H1 (cell line): ENCODE measurements around the gene DCXR. TPM values are rescaled to one million over a fixed set of nuclear protein-coding genes. Genes with fewer than 3 reads are reported as not detected.
A peak's percentile ranks its signal among the peaks of the same experiment; 100 is the strongest.

Experiments
- CTCF ChIA-PET: fragments of 300-600 bp; sonication (Branson Sonifier 250); formaldehyde crosslinking; loops from one replicate; lab custom pipeline; 2021; ENCODE audit not compliant: partially characterized antibody; lab: Charles Lee
- POLR2A ChIA-PET: fragments of 300-600 bp; sonication (Branson Sonifier 250); formaldehyde crosslinking; loops from one replicate; lab custom pipeline; 2021; ENCODE audit warnings: inconsistent platforms; ENCODE audit not compliant: partially characterized antibody; lab: Charles Lee
- DNase-seq, 2 experiments: peaks; one replicate each; pipeline versions ENCODE4 v3.0.0 to v3.0.0-alpha.2; 2010 to 2022; ENCODE audit warnings: low spot score in 2 of 2, low read depth in 1 of 2, mixed read lengths in 1 of 2
- FAIRE-seq: peaks from 2 replicates; lab custom pipeline; 2011; peaks lifted over from hg19 to GRCh38; lab: Jason Lieb, UNC
- H2AFZ ChIP-seq: 2 replicates; pipeline ENCODE4 v1.8.1; 2012; ENCODE audit warnings: low read length, inconsistent platforms
- H2AK5ac ChIP-seq: 2 replicates; pipeline ENCODE4 v1.6.1; 2013; ENCODE audit warnings: low read depth, low read length
- H2BK120ac ChIP-seq: replicated peaks from 2 replicates; pipeline ENCODE3; 2013; ENCODE audit warnings: low read depth, low read length, inconsistent platforms
- H2BK12ac ChIP-seq: 2 replicates; pipeline ENCODE4 v1.6.1; 2013; ENCODE audit warnings: low read depth, low read length
- H2BK15ac ChIP-seq: 2 replicates; pipeline ENCODE4 v1.6.1; 2013; ENCODE audit warnings: low read length
- H2BK20ac ChIP-seq: 2 replicates; pipeline ENCODE4 v1.6.1; 2013; ENCODE audit warnings: low read length
- H2BK5ac ChIP-seq: 2 replicates; pipeline ENCODE4 v1.6.1; 2013; ENCODE audit warnings: low read depth, low read length
- H3K14ac ChIP-seq: 2 replicates; pipeline ENCODE4 v1.6.1; 2013; ENCODE audit warnings: inconsistent platforms; ENCODE audit not compliant: insufficient read length
- H3K18ac ChIP-seq: 2 replicates; pipeline ENCODE4 v1.6.1; 2013; ENCODE audit warnings: low read length; ENCODE audit errors: extremely low read depth
- H3K23ac ChIP-seq: 2 replicates; pipeline ENCODE4 v1.6.1; 2013; ENCODE audit warnings: inconsistent platforms; ENCODE audit not compliant: insufficient read length
- H3K23me2 ChIP-seq: 2 replicates; pipeline ENCODE4 v1.6.1; 2013; ENCODE audit warnings: low read depth, low read length
- H3K27ac ChIP-seq: 2 replicates; pipeline ENCODE4 v1.6.1; 2011; ENCODE audit warnings: low read depth, low read length, inconsistent platforms
- H3K27me3 ChIP-seq, 4 experiments: replicated peaks in 1 of 4; 1 replicate in 1 of 4; 2 replicates in 3 of 4; pipeline versions ENCODE4 v1.6.1 to v1.8.1; 2011 to 2013; ENCODE audit warnings: low read length in 3 of 4, mild to moderate bottlenecking in 3 of 4, inconsistent platforms in 2 of 4, mixed read lengths in 2 of 4, moderate library complexity in 1 of 4; ENCODE audit not compliant: control insufficient read depth in 3 of 4, insufficient read depth in 3 of 4; ENCODE audit errors: extremely low read depth in 1 of 4
- H3K36me3 ChIP-seq, 4 experiments: 2 replicates each; pipeline versions ENCODE4 v1.6.1 to v1.8.1; 2011 to 2013; ENCODE audit warnings: mild to moderate bottlenecking in 4 of 4, low read length in 3 of 4, moderate library complexity in 2 of 4, control low read depth in 1 of 4, inconsistent platforms in 1 of 4; ENCODE audit not compliant: insufficient read depth in 4 of 4, control insufficient read depth in 2 of 4
- H3K4ac ChIP-seq: replicated peaks from 2 replicates; pipeline ENCODE3; 2013; ENCODE audit warnings: low read length, low read depth, mixed read lengths, inconsistent platforms; ENCODE audit not compliant: insufficient read length
- H3K4me1 ChIP-seq, 4 experiments: replicated peaks in 1 of 4; 1 replicate in 1 of 4; 2 replicates in 3 of 4; pipeline versions ENCODE4 v1.6.1 to v1.8.1; 2011 to 2013; ENCODE audit warnings: low read length in 3 of 4, inconsistent platforms in 2 of 4, mixed read lengths in 1 of 4; ENCODE audit not compliant: insufficient read depth in 4 of 4, control insufficient read depth in 3 of 4
- H3K4me2 ChIP-seq, 2 experiments: 2 replicates each; pipeline versions ENCODE4 v1.6.1 to v1.8.1; 2011 to 2013; ENCODE audit warnings: low read depth in 2 of 2, low read length in 2 of 2, control low read depth in 1 of 2, inconsistent platforms in 1 of 2, mild to moderate bottlenecking in 1 of 2; ENCODE audit not compliant: insufficient read depth in 1 of 2
- H3K4me3 ChIP-seq, 4 experiments: fragments of 200-600, 300-600 bp in 1 of 4; sonication (generic), shearing (Covaris generic), sonication (Bioruptor Twin) in 1 of 4; 2 replicates each; pipeline versions ENCODE4 v1.5.1 to v1.8.1; 2011 to 2016; ENCODE audit warnings: low read length in 4 of 4, low read depth in 3 of 4, control low read depth in 2 of 4, inconsistent platforms in 2 of 4, mild to moderate bottlenecking in 2 of 4, mixed read lengths in 1 of 4, moderate library complexity in 1 of 4; ENCODE audit not compliant: insufficient read depth in 2 of 4; ENCODE audit errors: extremely low read depth in 1 of 4
- H3K56ac ChIP-seq: replicated peaks from 2 replicates; pipeline ENCODE3; 2013; ENCODE audit warnings: low read depth, mild to moderate bottlenecking, mixed read lengths, low read length, inconsistent platforms; ENCODE audit not compliant: insufficient read length
- H3K79me1 ChIP-seq: 2 replicates; pipeline ENCODE4 v1.6.1; 2013; ENCODE audit warnings: low read depth, low read length, control low read depth
- H3K79me2 ChIP-seq, 2 experiments: 2 replicates each; pipeline versions ENCODE4 v1.6.1 to v1.8.1; 2012 to 2013; ENCODE audit warnings: low read length in 2 of 2, mild to moderate bottlenecking in 2 of 2, inconsistent platforms in 1 of 2; ENCODE audit not compliant: insufficient read depth in 2 of 2, control insufficient read depth in 1 of 2
- H3K9ac ChIP-seq, 4 experiments: replicated peaks in 1 of 4; 1 replicate in 1 of 4; 2 replicates in 3 of 4; pipeline versions ENCODE4 v1.6.1 to v1.8.1; 2011 to 2013; ENCODE audit warnings: low read depth in 3 of 4, low read length in 3 of 4, control low read depth in 2 of 4, mild to moderate bottlenecking in 2 of 4, moderate library complexity in 2 of 4, inconsistent platforms in 1 of 4; ENCODE audit errors: extremely low read depth in 1 of 4
- H3K9me3 ChIP-seq, 2 experiments: 2 replicates each; pipeline versions ENCODE4 v1.6.1 to v1.8.1; 2012 to 2013; ENCODE audit warnings: mild to moderate bottlenecking in 2 of 2, moderate library complexity in 2 of 2, control low read depth in 1 of 2, inconsistent platforms in 1 of 2, low read depth in 1 of 2, low read length in 1 of 2, mixed read lengths in 1 of 2; ENCODE audit not compliant: insufficient read depth in 2 of 2
- H4K20me1 ChIP-seq, 2 experiments: replicated peaks in 1 of 2; 2 replicates each; pipeline versions ENCODE3 to v1.8.1; 2011 to 2013; ENCODE audit warnings: inconsistent platforms in 2 of 2, low read length in 2 of 2, mild to moderate bottlenecking in 1 of 2; ENCODE audit not compliant: insufficient read depth in 2 of 2, control insufficient read depth in 1 of 2
- H4K5ac ChIP-seq: 2 replicates; pipeline ENCODE4 v1.6.1; 2013; ENCODE audit warnings: low read length, low read depth, mixed read lengths, inconsistent platforms; ENCODE audit not compliant: insufficient read length
- H4K8ac ChIP-seq: 2 replicates; pipeline ENCODE4 v1.8.0; 2013; ENCODE audit warnings: mild to moderate bottlenecking, moderate library complexity, low read length, inconsistent platforms; ENCODE audit not compliant: insufficient read depth; ENCODE audit errors: extremely low read depth
- H4K91ac ChIP-seq: replicated peaks from 2 replicates; pipeline ENCODE3; 2013; ENCODE audit warnings: low read length, mixed read lengths, inconsistent platforms; ENCODE audit not compliant: insufficient read length
- BACH1 ChIP-seq: IDR thresholded peaks from 2 replicates; pipeline ENCODE4 v1.6.1; 2012; ENCODE audit warnings: low read length, improper control_type of control experiment
- CHD2 ChIP-seq: IDR thresholded peaks from 2 replicates; pipeline ENCODE4 v1.6.1; 2012; ENCODE audit warnings: low read length, improper control_type of control experiment
- CREB1 ChIP-seq: IDR thresholded peaks from 2 replicates; pipeline ENCODE4 v1.6.1; 2012; ENCODE audit warnings: inconsistent platforms
- HDAC2 ChIP-seq, 2 experiments: fragments of 300-600 bp in 1 of 2; sonication (generic) in 1 of 2; IDR thresholded peaks; 2 replicates each; pipeline ENCODE4 v1.6.1; 2011 to 2012; ENCODE audit warnings: low read depth in 2 of 2, low read length in 2 of 2, mild to moderate bottlenecking in 2 of 2, moderate library complexity in 2 of 2, borderline replicate concordance in 1 of 2, inconsistent platforms in 1 of 2
- JUN ChIP-seq: IDR thresholded peaks from 2 replicates; pipeline ENCODE4 v1.6.1; 2011; ENCODE audit warnings: low read depth, mild to moderate bottlenecking, improper control_type of control experiment, low read length
- KDM1A ChIP-seq: fragments of 200-600, 300-600 bp; sonication (generic); IDR thresholded peaks from 2 replicates; pipeline ENCODE4 v1.7.1; 2016; ENCODE audit warnings: mild to moderate bottlenecking, low read length, borderline replicate concordance
- MAFK ChIP-seq: IDR thresholded peaks from 2 replicates; pipeline ENCODE4 v1.6.1; 2012; ENCODE audit warnings: low read depth, mild to moderate bottlenecking, improper control_type of control experiment, low read length
- NANOG ChIP-seq: IDR thresholded peaks from 2 replicates; pipeline ENCODE4 v1.6.1; 2011; ENCODE audit warnings: low read length, low read depth, mild to moderate bottlenecking, inconsistent platforms; ENCODE audit not compliant: insufficient read depth, poor library complexity, severe bottlenecking
- RBBP5 ChIP-seq: IDR thresholded peaks from 2 replicates; pipeline ENCODE4 v1.7.1; 2012; ENCODE audit warnings: low read depth, mild to moderate bottlenecking, inconsistent platforms, low read length, moderate library complexity, borderline replicate concordance
- WGBS, 2 experiments: shearing (Covaris generic) in 1 of 2; methylation state at CpG; one replicate each; pipeline versions ENCODE4 v1.1.6 to v1.1.7; 2013 to 2015; ENCODE audit warnings: low lambda C conversion rate in 2 of 2, mixed read lengths in 2 of 2, inconsistent platforms in 1 of 2, low coverage in 1 of 2, missing lambda C conversion rate in 1 of 2; ENCODE audit not compliant: insufficient replicate concordance in 2 of 2, insufficient coverage in 1 of 2, insufficient read length in 1 of 2; ENCODE audit errors: extremely low coverage in 1 of 2, missing lambda C conversion rate in 1 of 2; 5-methylcytosine and 5-hydroxymethylcytosine counted together
- polyA plus RNA-seq, 7 experiments: library from polyadenylated mRNA; depleted of rRNA in 3 of 7; stranded (reverse) in 5 of 7; unstranded in 2 of 7; fragments of >200 nt in 5 of 7; fragments of 200-250 nt in 2 of 7; gene quantifications; 1 replicate in 5 of 7; 2 replicates in 1 of 7; 4 replicates in 1 of 7; pipeline versions ENCODE4 v1.2.1 to v1.2.3, GENCODE V29; 2011 to 2013; ENCODE audit warnings: missing spikeins in 2 of 7, mixed read lengths in 2 of 7
- total RNA-seq: library from RNA; stranded (reverse); fragmentation: NEBNext Ultra II Directional; extraction: Animal tissue kit (Norgen Biotek cat#: 25700); gene quantifications from 2 replicates; pipeline ENCODE4 v1.2.1, GENCODE V29; 2021
- TF ChIP-seq, protein P1 (sequence below): IDR thresholded peaks from 2 replicates; pipeline ENCODE4 v1.6.1; 2011; ENCODE audit warnings: low read depth, mild to moderate bottlenecking, low read length; ENCODE audit not compliant: insufficient read depth

DCXR gene
- total and polyA plus RNA-seq, 2 of the 8 experiments (the other 6 are each of a cell fraction or from before 2014, with no cell fraction given) = 96.3 to 212 TPM

DNA sequence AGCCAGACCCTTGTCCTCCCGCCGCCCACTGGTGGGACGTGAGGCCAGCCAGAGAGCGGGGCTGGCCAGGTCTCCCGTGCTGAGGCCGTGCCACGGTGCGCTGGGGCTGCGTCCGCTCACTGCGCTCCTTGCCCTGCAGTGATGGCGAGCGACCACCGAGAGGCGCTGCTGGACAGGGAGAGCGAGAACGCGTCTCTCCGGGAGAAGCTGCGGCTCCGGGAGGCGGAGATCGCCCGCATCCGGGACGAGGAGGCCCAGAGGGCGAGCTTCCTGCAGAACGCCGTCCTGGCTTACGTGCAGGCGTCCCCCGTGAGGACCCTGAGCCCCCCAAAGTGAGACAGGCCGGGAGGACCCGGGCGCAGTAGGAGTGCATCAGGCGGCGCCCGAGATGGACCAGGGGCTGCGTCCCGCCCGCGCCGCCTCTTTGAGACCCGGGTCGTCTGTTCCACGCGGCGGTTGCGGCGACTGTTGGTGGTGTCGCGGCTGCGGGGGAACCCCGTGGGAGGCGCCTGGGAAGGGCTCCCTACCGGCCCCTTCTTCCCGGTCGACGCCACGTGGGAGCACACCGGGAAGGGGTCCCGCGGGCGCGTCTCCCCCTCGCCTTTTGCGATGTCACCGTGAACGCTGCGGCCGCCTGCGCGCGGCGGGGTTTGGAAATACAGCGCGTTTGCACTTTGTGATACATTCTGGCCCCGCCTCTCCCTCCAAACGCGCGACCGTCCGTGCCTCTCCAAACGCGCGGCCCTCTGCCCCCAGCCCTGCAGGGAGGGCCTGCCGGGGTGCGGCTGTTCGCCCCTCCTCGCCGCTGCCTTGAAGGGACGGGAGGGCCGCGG is 6.8 kb downstream of the DCXR start:
- Histone ChIP-seq H3K9me3 (no peaks in the 10 kb centered on the region), H3K23me2 (peaks cover 7% of the 10 kb centered on the region; the same call in 1 of the 2 replicates), H2BK20ac (no peak overlapping the region), H4K91ac (no peak overlapping the region), H3K9ac (no peak overlapping the region; a peak in 1 of 7 replicates), H2BK5ac (no peak overlapping the region), H3K23ac (no peak overlapping the region), H3K79me1 (0 out of 2 replicates have a peak, but pooled peaks cover 3% of the 10 kb centered on the region), H3K36me3 (no peaks in the 10 kb centered on the region; a peak in 2 of 8 replicates), H3K4ac (peak overlapping the region; percentile 14), H3K4me3 (peak overlapping the region; percentile 54 to 80 (median 56)), H2BK120ac (no peak overlapping the region), H4K5ac (no peak overlapping the region), H3K4me2 (peak overlapping the region; percentile 80 to 86), H3K18ac (no peak overlapping the region; the same call in 1 of the 2 replicates), H2BK12ac (no peak overlapping the region), H3K4me1 (peaks cover 0 to 13% (median 2%) of the 10 kb centered on the region in 4 experiments; a peak in 5 of 7 replicates), H3K79me2 (peaks cover 0 to 2% of the 10 kb centered on the region in 2 experiments; a peak in 1 of 4 replicates), H3K14ac (no peak overlapping the region), H2AFZ (no peak overlapping the region; the same call in 1 of the 2 replicates), H3K27ac (no peak overlapping the region), H3K27me3 (no peaks in the 10 kb centered on the region), H4K8ac (peak overlapping the region; percentile 72), H2AK5ac (no peak overlapping the region), H4K20me1 (peaks cover 0 to 17% of the 10 kb centered on the region in 2 experiments), H2BK15ac (no peak overlapping the region), H3K56ac (peak overlapping the region; percentile 59)
- DNase-seq (peak; percentile 70 to 97), FAIRE-seq (no peak)
- CTCF ChIA-PET = interaction anchor here (0.5 to 3.1 kb wide), 63 partner anchors 8 to 645 kb away, joined by 3 to 40 read pairs (median 4); partner anchors contain the start of genes CENPX, DCXR, DUS1L and LRRC45
- POLR2A ChIA-PET = interaction anchor here (0.6 to 4.9 kb wide), 26 partner anchors 8 to 164 kb away, joined by 3 to 38 read pairs (median 5); partner anchors contain the start of genes CENPX, FASN, GPS1 and LRRC45
- 4% methylated on average over 80 of the region's 94 CpGs; no CpG with 5 or more reads in 1 of the 2 experiments for WGBS, 2 experiments
- TF ChIP-seq RBBP5 (no peak), MAFK (no peak), NANOG (no peak), CHD2 (peak; percentile 57; the same call in 1 of the 2 replicates), BACH1 (peak; percentile 71; the same call in 1 of the 2 replicates), JUN (no peak), CREB1 (peak; percentile 58), HDAC2 (IDR thresholded peaks at IDR 0.05; ENCODE audit: borderline replicate concordance in 1 of 2, low read depth in 2 of 2, low read length in 2 of 2) (peak in 1 of 2 experiments; percentile 10; a peak in 2 of 4 replicates), KDM1A (no peak)
- TF ChIP-seq, protein P1, sequence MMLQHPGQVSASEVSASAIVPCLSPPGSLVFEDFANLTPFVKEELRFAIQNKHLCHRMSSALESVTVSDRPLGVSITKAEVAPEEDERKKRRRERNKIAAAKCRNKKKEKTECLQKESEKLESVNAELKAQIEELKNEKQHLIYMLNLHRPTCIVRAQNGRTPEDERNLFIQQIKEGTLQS = no peak
